K562 (cell line): ENCODE results near the gene ZNF200. TPM values are rescaled to one million over a fixed set of nuclear protein-coding genes. Genes with fewer than 3 reads are reported as not detected.

Source experiments
- ARID1B ChIP-seq: fragments of 450-650 bp; IDR thresholded peaks from 2 replicates; pipeline ENCODE4 v1.6.1; 2016; ENCODE audit warnings: antibody characterized with exemption, mild to moderate bottlenecking, inconsistent platforms
- BRCA1 ChIP-seq, 2 experiments: fragments of 450-650 bp in 1 of 2; sonication (generic) in 1 of 2; formaldehyde crosslinking in 1 of 2; IDR thresholded peaks; 2 replicates each; pipeline versions ENCODE4 v1.5.0 to v1.6.1; 2017 to 2020; ENCODE audit warnings: mild to moderate bottlenecking in 1 of 2, missing genetic modification reagents in 1 of 2
- CBX5 ChIP-seq: IDR thresholded peaks from 2 replicates; pipeline ENCODE4 v1.6.1; 2014; ENCODE audit warnings: low read depth, borderline replicate concordance
- CHCHD3 ChIP-seq: fragments of 250-450 bp; sonication (Bioruptor Pico); IDR thresholded peaks from 2 replicates; pipeline ENCODE4 v2.1.2; 2022; ENCODE audit warnings: mild to moderate bottlenecking
- DDX20 ChIP-seq: fragments of 450-650 bp; IDR thresholded peaks from 2 replicates; pipeline ENCODE4 v1.6.1; 2016; ENCODE audit warnings: missing genetic modification characterization, low read depth, mild to moderate bottlenecking, missing compliant biosample characterization, moderate library complexity
- HNRNPUL1 ChIP-seq: fragments of 200-400 bp; formaldehyde crosslinking; IDR thresholded peaks from 2 replicates; pipeline ENCODE4 v1.6.1; 2017; ENCODE audit warnings: low read length
- NBN ChIP-seq: fragments of 450-650 bp; IDR thresholded peaks from 2 replicates; pipeline ENCODE4 v1.6.1; 2016; ENCODE audit warnings: low read depth, mild to moderate bottlenecking
- NEUROD1 ChIP-seq: fragments of 150-350 bp; IDR thresholded peaks from 2 replicates; pipeline ENCODE4 v1.6.1; 2014; ENCODE audit warnings: borderline replicate concordance, low read length, low read depth; ENCODE audit not compliant: partially characterized antibody
- NONO ChIP-seq, 2 experiments: fragments of 200-400 bp in 1 of 2; fragments of 450-650 bp in 1 of 2; formaldehyde crosslinking in 1 of 2; IDR thresholded peaks; 2 replicates each; pipeline ENCODE4 v1.6.1; 2017; ENCODE audit warnings: low read depth in 2 of 2, mild to moderate bottlenecking in 2 of 2, moderate library complexity in 2 of 2, low read length in 1 of 2
- NR2F6 ChIP-seq: fragments of 450-650 bp; formaldehyde crosslinking; IDR thresholded peaks from 2 replicates; pipeline ENCODE4 v1.4.0; 2020; ENCODE audit warnings: mild to moderate bottlenecking
- RB1 ChIP-seq: fragments of 450-650 bp; IDR thresholded peaks from 2 replicates; pipeline ENCODE4 v1.6.1; 2017; ENCODE audit warnings: low read depth, mild to moderate bottlenecking
- SETDB1 ChIP-seq: IDR thresholded peaks from one replicate; pipeline ENCODE4 v1.6.1; 2012; ENCODE audit warnings: low read length, control low read depth, inconsistent platforms
- SMAD3 ChIP-seq: fragments of 450-650 bp; formaldehyde crosslinking; conservative IDR thresholded peaks from 2 replicates; pipeline ENCODE4 v1.4.0; 2020; ENCODE audit warnings: mild to moderate bottlenecking
- SPI1 ChIP-seq: IDR thresholded peaks from 2 replicates; pipeline ENCODE4 v1.6.1; 2011; ENCODE audit warnings: low read depth, low read length, control low read depth, borderline replicate concordance
- TARDBP ChIP-seq: fragments of 450-650 bp; IDR thresholded peaks from 2 replicates; pipeline ENCODE4 v1.6.1; 2016
- ZBTB1 ChIP-seq: sonication (generic); formaldehyde crosslinking; IDR thresholded peaks from 2 replicates; pipeline ENCODE4 v1.8.1; 2023; ENCODE audit warnings: missing genetic modification reagents, low read depth, mild to moderate bottlenecking, borderline replicate concordance
- ZFP36 ChIP-seq: fragments of 150-350 bp; IDR thresholded peaks from 2 replicates; pipeline ENCODE4 v1.6.1; 2018; ENCODE audit warnings: low read length, low read depth; ENCODE audit not compliant: partially characterized antibody
- ZFPM2 ChIP-seq: fragments of 250-450 bp; sonication (Bioruptor Pico); IDR thresholded peaks from 2 replicates; pipeline ENCODE4 v1.5.1; 2022; ENCODE audit warnings: mild to moderate bottlenecking
- ZKSCAN1 ChIP-seq: fragments of 150-350 bp; IDR thresholded peaks from 2 replicates; pipeline ENCODE4 v1.6.1; 2016; ENCODE audit warnings: low read depth, low read length
- ZKSCAN8 ChIP-seq: fragments of 200-800 bp; sonication (Bioruptor generic); IDR thresholded peaks from 2 replicates; pipeline ENCODE4 v1.6.1; 2016; ENCODE audit warnings: missing genetic modification characterization, missing compliant biosample characterization
- ZNF134 ChIP-seq: fragments of 250-450 bp; sonication (Bioruptor Pico); conservative IDR thresholded peaks from 2 replicates; pipeline ENCODE4 v1.4.0; 2020
- ZNF140 ChIP-seq: fragments of 250-450 bp; sonication (Bioruptor Pico); IDR thresholded peaks from 2 replicates; pipeline ENCODE4 v1.8.0; 2021; ENCODE audit warnings: moderate library complexity, mild to moderate bottlenecking, inconsistent platforms
- polyA plus RNA-seq, 8 experiments: library from polyadenylated mRNA; depleted of rRNA in 4 of 8; stranded (reverse) in 5 of 8; unstranded in 3 of 8; fragments of >200 nt; fragmentation: Nextera tagmentation in 2 of 8; fragmentation: Illumina TruSeq in 1 of 8; extraction: Ambion mirVana in 2 of 8; extraction: Trizol in 1 of 8; gene quantifications; 2 replicates each; pipeline versions ENCODE4 v1.2.1 to v1.2.3, GENCODE V29; 2011 to 2014; ENCODE audit warnings: inconsistent platforms in 1 of 8, missing spikeins in 1 of 8
- total RNA-seq, 7 experiments: library from RNA; depleted of rRNA in 6 of 7; stranded (reverse); fragments of >200 nt in 6 of 7; fragmentation: Illumina TruSeq in 2 of 7; extraction: Trizol in 2 of 7; gene quantifications; 2 replicates each; pipeline versions ENCODE4 v1.2.1 to v1.2.3, GENCODE V29; 2011 to 2021; ENCODE audit warnings: low replicate concordance in 1 of 7
- TF ChIP-seq, protein P1 (sequence below): fragments of 250-450 bp; sonication (Bioruptor Pico); IDR thresholded peaks from 2 replicates; pipeline ENCODE4 v1.8.0; 2021; ENCODE audit warnings: mild to moderate bottlenecking, moderate library complexity
- TF ChIP-seq, protein P2 (sequence below): fragments of 200-800 bp; sonication (Bioruptor generic); IDR thresholded peaks from 2 replicates; pipeline ENCODE4 v1.6.1; 2017; ENCODE audit warnings: missing genetic modification characterization, missing compliant biosample characterization
- TF ChIP-seq, protein P3 (sequence below), 2 experiments: fragments of 250-450 bp in 1 of 2; fragments of 450-650 bp in 1 of 2; sonication (Bioruptor Pico) in 1 of 2; IDR thresholded peaks; 2 replicates each; pipeline versions ENCODE4 v1.6.1 to v1.8.0; 2016 to 2021; ENCODE audit warnings: mild to moderate bottlenecking in 2 of 2, moderate library complexity in 2 of 2, missing compliant biosample characterization in 1 of 2, missing genetic modification characterization in 1 of 2

Gene ZNF200
- total and polyA plus RNA-seq, 9 of the 15 experiments (the other 6 are each of a cell fraction or from before 2014, with no cell fraction given): 4.8 to 14.5 (median 9.2) TPM

DNA sequence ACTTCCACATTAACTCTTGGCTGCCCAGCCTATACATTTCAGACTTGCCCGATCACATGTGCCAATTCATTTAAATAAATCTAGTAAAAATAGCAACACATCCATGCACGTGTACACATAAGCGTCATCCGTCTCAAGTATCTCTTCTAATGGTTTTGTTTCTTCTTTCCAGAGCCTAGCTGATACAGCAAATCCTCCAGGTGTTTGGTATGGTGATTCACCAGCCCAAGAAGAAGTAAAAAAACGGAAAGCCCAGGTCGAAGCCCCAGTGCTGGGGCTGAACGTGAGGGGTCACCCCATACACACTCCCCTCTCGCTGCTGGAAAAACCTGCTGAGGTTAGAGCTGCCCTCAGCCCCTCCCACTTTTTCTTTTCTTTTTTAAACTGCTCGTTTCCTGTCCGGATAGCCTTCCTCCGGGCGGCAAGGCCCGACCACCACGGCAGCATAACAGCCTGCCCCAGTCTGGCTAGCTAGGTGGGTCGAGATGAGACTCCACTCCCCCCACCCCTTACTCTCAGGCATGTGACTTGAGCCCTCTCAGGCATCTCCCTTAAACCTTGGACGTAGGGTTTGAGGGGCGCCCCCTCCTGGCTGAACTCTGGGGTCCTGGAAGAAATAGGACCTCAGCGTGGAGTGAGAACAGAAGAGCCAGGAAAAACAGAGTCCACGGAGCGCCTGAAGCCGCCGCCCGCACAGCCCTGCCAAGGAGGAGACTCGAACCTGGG is 60.9 kb downstream of the ZNF200 start (continued):
- TF ChIP-seq, protein P1, sequence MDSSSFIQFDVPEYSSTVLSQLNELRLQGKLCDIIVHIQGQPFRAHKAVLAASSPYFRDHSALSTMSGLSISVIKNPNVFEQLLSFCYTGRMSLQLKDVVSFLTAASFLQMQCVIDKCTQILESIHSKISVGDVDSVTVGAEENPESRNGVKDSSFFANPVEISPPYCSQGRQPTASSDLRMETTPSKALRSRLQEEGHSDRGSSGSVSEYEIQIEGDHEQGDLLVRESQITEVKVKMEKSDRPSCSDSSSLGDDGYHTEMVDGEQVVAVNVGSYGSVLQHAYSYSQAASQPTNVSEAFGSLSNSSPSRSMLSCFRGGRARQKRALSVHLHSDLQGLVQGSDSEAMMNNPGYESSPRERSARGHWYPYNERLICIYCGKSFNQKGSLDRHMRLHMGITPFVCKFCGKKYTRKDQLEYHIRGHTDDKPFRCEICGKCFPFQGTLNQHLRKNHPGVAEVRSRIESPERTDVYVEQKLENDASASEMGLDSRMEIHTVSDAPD (CRISPR knock-in tag): no peak
- TF ChIP-seq NEUROD1 (no peak), ZKSCAN8 (CRISPR knock-in tag) (no peak), NBN (peak; percentile 76; the same call in 1 of the 2 replicates), CHCHD3 (CRISPR knock-in tag) (no peak), ARID1B (no peak), NONO (IDR thresholded peaks at IDR 0.05; ENCODE audit: low read depth in 2 of 2, low read length in 1 of 2) (no peak), HNRNPUL1 (no peak), ZFP36 (no peak), RB1 (no peak), ZNF134 (no peak), BRCA1 (IDR thresholded peaks at IDR 0.05) (no peak), BRCA1 (CRISPR knock-in tag; IDR thresholded peaks at IDR 0.05) (no peak), ZBTB1 (CRISPR knock-in tag) (no peak), DDX20 (tag) (no peak), TARDBP (0 out of 2 replicates have a peak, but pooled peaks have one; percentile 54), SMAD3 (CRISPR knock-in tag) (no peak), CBX5 (no peak), SETDB1 (no peak), ZFPM2 (CRISPR knock-in tag) (no peak), ZNF140 (no peak), ZKSCAN1 (no peak), SPI1 (no peak), NR2F6 (CRISPR knock-in tag) (no peak)
- TF ChIP-seq, protein P2, sequence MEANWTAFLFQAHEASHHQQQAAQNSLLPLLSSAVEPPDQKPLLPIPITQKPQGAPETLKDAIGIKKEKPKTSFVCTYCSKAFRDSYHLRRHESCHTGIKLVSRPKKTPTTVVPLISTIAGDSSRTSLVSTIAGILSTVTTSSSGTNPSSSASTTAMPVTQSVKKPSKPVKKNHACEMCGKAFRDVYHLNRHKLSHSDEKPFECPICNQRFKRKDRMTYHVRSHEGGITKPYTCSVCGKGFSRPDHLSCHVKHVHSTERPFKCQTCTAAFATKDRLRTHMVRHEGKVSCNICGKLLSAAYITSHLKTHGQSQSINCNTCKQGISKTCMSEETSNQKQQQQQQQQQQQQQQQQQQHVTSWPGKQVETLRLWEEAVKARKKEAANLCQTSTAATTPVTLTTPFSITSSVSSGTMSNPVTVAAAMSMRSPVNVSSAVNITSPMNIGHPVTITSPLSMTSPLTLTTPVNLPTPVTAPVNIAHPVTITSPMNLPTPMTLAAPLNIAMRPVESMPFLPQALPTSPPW (CRISPR knock-in tag): peak; percentile 47
- TF ChIP-seq, protein P3, sequence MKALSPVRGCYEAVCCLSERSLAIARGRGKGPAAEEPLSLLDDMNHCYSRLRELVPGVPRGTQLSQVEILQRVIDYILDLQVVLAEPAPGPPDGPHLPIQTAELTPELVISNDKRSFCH (CRISPR knock-in tag; IDR thresholded peaks at IDR 0.05): no peak
- TF ChIP-seq, protein P3 (tag; IDR thresholded peaks at IDR 0.05): no peak
